MM.1S (cell line): Measurements from ENCODE around the gene SMIM35.

Experiments
- DNase-seq: peaks from one replicate; pipeline ENCODE4 v3.0.0-alpha.2; 2015
- H2AFZ ChIP-seq: fragments of 300-600 bp; sonication (generic); 2 replicates; pipeline ENCODE4 v1.6.0; 2016; ENCODE audit warnings: antibody characterized with exemption, low read length
- H3F3A ChIP-seq: fragments of 300-600 bp; sonication (generic); 2 replicates; pipeline ENCODE4 v1.6.1; 2016; ENCODE audit warnings: mild to moderate bottlenecking, antibody characterized with exemption, low read length, moderate library complexity, mixed read lengths; ENCODE audit not compliant: insufficient read depth
- H3K27ac ChIP-seq: fragments of 300-600 bp; sonication (generic); 2 replicates; pipeline ENCODE4 v1.5.1; 2016; ENCODE audit warnings: mild to moderate bottlenecking, low read length
- H3K27me3 ChIP-seq: fragments of 300-600 bp; sonication (generic); replicated peaks from 2 replicates; pipeline ENCODE4 v1.6.0; 2016; ENCODE audit warnings: low read length; ENCODE audit not compliant: insufficient read depth
- H3K36me3 ChIP-seq: fragments of 300-600 bp; sonication (generic); replicated peaks from 2 replicates; pipeline ENCODE4 v1.6.1; 2016; ENCODE audit warnings: mild to moderate bottlenecking, low read length, mixed read lengths; ENCODE audit not compliant: insufficient read depth
- H3K4me1 ChIP-seq: fragments of 300-600 bp; sonication (generic); 2 replicates; pipeline ENCODE4 v1.6.1; 2016; ENCODE audit warnings: low read length, mixed read lengths
- H3K4me2 ChIP-seq: fragments of 300-600 bp; sonication (generic); 2 replicates; pipeline ENCODE4 v1.6.0; 2016; ENCODE audit warnings: low read depth, low read length
- H3K4me3 ChIP-seq: fragments of 300-600 bp; sonication (generic); 2 replicates; pipeline ENCODE4 v1.5.1; 2016; ENCODE audit warnings: low read length, mixed read lengths
- H3K79me2 ChIP-seq: fragments of 300-600 bp; sonication (generic); 2 replicates; pipeline ENCODE4 v1.6.1; 2016; ENCODE audit warnings: mixed run types, low read length, mixed read lengths
- H3K9ac ChIP-seq: fragments of 300-600 bp; sonication (generic); 2 replicates; pipeline ENCODE4 v1.6.1; 2016; ENCODE audit warnings: low read length, mixed read lengths
- H3K9me2 ChIP-seq: fragments of 300-600 bp; sonication (generic); replicated peaks from 2 replicates; pipeline ENCODE4 v1.6.1; 2016; ENCODE audit warnings: mild to moderate bottlenecking, low read length, mixed read lengths; ENCODE audit not compliant: insufficient read depth
- H3K9me3 ChIP-seq: fragments of 300-600 bp; sonication (generic); replicated peaks from 2 replicates; pipeline ENCODE4 v1.6.1; 2016; ENCODE audit warnings: mild to moderate bottlenecking, low read length, mixed read lengths; ENCODE audit not compliant: insufficient read depth
- H4K20me1 ChIP-seq: fragments of 300-600 bp; sonication (generic); 2 replicates; pipeline ENCODE4 v1.6.1; 2016; ENCODE audit warnings: mild to moderate bottlenecking, low read length, moderate library complexity, mixed read lengths; ENCODE audit not compliant: insufficient read depth
- EZH2 ChIP-seq: fragments of 300-600 bp; sonication (generic); optimal IDR thresholded peaks from 2 replicates; pipeline ENCODE3; 2017; ENCODE audit warnings: low read depth, mild to moderate bottlenecking, antibody characterized with exemption, low read length, mixed read lengths
- EZH2phosphoT487 ChIP-seq: fragments of 300-600 bp; sonication (generic); IDR thresholded peaks from 2 replicates; pipeline ENCODE4 v1.6.1; 2018; ENCODE audit warnings: antibody characterized with exemption, low read length
- TF ChIP-seq, protein P1 (sequence below): fragments of 300-600 bp; sonication (generic); IDR thresholded peaks from 2 replicates; pipeline ENCODE4 v1.5.1; 2016; ENCODE audit warnings: antibody characterized with exemption, low read length, mixed read lengths

Gene SMIM35

DNA sequence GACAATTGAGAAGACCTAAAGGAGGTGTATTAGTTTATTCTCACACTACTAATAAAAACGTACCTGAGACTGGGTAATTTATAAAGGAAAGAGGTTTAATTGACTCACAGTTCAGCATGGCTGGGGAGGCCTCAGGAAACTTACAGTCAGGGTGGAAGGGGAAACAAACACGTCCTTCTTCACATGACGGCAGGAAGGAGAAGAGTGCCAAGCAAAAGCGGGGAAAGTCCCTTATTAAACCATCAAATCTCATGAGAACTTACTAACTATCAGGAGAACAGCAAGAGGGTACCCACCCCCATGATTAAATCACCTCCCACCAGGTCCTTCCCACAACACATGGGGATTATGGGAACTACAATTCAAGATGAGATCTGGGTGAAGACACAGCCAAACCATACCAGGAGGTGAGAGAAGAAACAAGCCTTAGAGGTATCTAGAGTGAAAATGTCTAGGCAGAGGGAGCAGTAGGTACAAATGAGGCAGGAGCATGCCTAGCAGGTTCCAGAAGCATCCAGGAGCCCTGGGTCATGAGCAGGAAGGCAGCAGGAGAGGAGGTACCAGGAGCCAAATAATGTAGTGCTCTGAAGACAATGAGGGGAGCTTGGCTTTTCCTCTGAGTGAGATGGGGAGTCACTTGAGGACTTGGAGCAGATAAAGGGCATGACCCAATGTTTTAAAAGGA is 69.0 kb downstream of the SMIM35 start:
- no peaks in the 10 kb centered on the region for H3K79me2 ChIP-seq
- H4K20me1 ChIP-seq = no peaks in the 10 kb centered on the region
- no peak overlapping the region for H2AFZ ChIP-seq
- no peaks in the 10 kb centered on the region for H3K36me3 ChIP-seq
- no peaks in the 10 kb centered on the region for H3K9me3 ChIP-seq
- no peaks in the 10 kb centered on the region for H3F3A ChIP-seq
- H3K9me2 ChIP-seq = no peaks in the 10 kb centered on the region
- no peak for TF ChIP-seq EZH2
- no peak for TF ChIP-seq EZH2phosphoT487
- H3K4me2 ChIP-seq = no peak overlapping the region
- no peak overlapping the region for H3K4me3 ChIP-seq
- H3K4me1 ChIP-seq = no peaks in the 10 kb centered on the region
- H3K27ac ChIP-seq = no peak overlapping the region
- DNase-seq = no peak
- H3K9ac ChIP-seq = no peak overlapping the region
- H3K27me3 ChIP-seq = no peaks in the 10 kb centered on the region

DNA sequence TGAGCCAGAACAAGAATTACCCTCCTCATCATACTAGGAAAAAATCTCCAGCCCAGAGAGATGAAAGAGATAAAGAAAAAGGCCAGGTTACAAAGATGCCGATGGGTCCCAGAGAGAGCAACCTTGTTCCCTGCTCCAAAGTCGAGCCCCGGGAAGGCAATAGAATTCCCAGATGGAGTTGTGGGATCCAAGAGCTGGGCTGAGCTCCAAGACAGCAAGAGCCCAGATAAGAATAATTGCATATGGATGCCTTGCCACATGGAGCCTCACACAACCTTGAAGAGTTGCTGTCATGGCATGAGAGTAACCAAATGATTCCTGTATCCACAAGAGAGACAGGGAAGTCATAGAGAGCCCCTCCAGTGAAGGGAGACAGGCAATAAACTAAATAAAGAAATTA is 69.7 kb downstream of the SMIM35 start:
- Histone ChIP-seq H3K27me3 (no peaks in the 10 kb centered on the region), H3K4me1 (peaks cover 6% of the 10 kb centered on the region), H3K79me2 (no peaks in the 10 kb centered on the region), H3K36me3 (no peaks in the 10 kb centered on the region), H2AFZ (no peak overlapping the region), H3K9me3 (no peaks in the 10 kb centered on the region), H4K20me1 (no peaks in the 10 kb centered on the region), H3K9me2 (no peaks in the 10 kb centered on the region), H3F3A (peaks cover 5% of the 10 kb centered on the region; the same call in 1 of the 2 replicates), H3K9ac (no peak overlapping the region), H3K4me2 (no peak overlapping the region), H3K4me3 (no peak overlapping the region), H3K27ac (no peak overlapping the region)
- TF ChIP-seq EZH2phosphoT487 = no peak
- TF ChIP-seq, protein P1, sequence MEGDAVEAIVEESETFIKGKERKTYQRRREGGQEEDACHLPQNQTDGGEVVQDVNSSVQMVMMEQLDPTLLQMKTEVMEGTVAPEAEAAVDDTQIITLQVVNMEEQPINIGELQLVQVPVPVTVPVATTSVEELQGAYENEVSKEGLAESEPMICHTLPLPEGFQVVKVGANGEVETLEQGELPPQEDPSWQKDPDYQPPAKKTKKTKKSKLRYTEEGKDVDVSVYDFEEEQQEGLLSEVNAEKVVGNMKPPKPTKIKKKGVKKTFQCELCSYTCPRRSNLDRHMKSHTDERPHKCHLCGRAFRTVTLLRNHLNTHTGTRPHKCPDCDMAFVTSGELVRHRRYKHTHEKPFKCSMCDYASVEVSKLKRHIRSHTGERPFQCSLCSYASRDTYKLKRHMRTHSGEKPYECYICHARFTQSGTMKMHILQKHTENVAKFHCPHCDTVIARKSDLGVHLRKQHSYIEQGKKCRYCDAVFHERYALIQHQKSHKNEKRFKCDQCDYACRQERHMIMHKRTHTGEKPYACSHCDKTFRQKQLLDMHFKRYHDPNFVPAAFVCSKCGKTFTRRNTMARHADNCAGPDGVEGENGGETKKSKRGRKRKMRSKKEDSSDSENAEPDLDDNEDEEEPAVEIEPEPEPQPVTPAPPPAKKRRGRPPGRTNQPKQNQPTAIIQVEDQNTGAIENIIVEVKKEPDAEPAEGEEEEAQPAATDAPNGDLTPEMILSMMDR = no peak
- no peak for TF ChIP-seq EZH2
- DNase-seq = no peak

DNA sequence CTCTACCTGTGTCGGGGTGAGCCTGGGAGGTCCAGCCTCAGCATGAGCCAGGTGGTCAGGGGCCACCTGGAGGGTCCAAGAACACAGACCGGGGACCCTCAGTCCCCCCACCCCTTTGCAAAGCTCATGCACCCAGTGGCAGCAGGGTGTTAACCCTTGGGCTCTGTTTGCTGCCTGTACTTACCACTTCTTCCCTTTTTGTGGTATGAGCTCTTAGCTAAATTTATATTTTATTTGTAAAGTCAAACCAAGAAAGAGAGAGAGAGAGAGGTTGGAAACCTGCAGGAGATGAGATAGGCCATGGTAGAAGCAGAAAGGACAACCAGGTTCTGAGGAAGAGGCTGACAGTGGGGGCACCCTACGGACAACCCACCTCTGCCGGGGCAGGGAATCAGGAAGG is 70.7 kb downstream of the SMIM35 start:
- Histone ChIP-seq H2AFZ (no peak overlapping the region), H3K9me2 (no peaks in the 10 kb centered on the region), H3K4me2 (no peak overlapping the region), H3K9ac (no peak overlapping the region), H3K27ac (no peak overlapping the region), H3F3A (peaks cover 15% of the 10 kb centered on the region; the same call in 1 of the 2 replicates), H4K20me1 (no peaks in the 10 kb centered on the region), H3K4me3 (no peak overlapping the region), H3K79me2 (no peaks in the 10 kb centered on the region), H3K9me3 (no peaks in the 10 kb centered on the region), H3K36me3 (no peaks in the 10 kb centered on the region), H3K27me3 (no peaks in the 10 kb centered on the region), H3K4me1 (peaks cover 16% of the 10 kb centered on the region)
- no peak for TF ChIP-seq EZH2
- TF ChIP-seq, protein P1 = no peak
- no peak for TF ChIP-seq EZH2phosphoT487
- no peak for DNase-seq

DNA sequence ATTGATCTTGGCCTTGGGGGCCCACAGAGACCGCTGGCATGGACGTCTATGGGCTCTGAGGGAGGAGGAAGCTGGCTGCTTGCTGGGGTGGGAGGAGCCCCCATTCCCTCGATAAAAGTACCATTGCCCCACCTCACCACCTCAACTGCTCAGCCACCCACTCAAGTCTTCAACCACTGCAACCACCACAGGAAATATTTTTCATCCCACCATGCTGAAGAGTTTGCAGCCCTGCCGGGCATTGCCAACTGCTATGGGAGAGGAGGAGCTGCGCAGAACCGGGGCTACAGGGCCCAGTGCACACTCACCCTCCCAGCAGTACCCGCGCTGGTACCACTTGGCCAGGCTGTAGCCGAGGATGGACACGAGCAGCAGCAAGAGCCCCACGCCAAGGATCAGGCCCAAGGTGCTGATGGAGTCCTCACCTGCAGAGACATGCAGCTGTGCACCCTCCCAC is 71.3 kb downstream of the SMIM35 start:
- no peak overlapping the region for H3K4me3 ChIP-seq
- H3K79me2 ChIP-seq = no peaks in the 10 kb centered on the region
- no peak overlapping the region for H3K27ac ChIP-seq
- peaks cover 20% of the 10 kb centered on the region; the same call in 1 of the 2 replicates for H3F3A ChIP-seq
- DNase-seq = no peak
- H3K36me3 ChIP-seq = no peaks in the 10 kb centered on the region
- H3K4me2 ChIP-seq = no peak overlapping the region
- no peaks in the 10 kb centered on the region for H3K9me2 ChIP-seq
- peaks cover 21% of the 10 kb centered on the region for H3K4me1 ChIP-seq
- H4K20me1 ChIP-seq = no peaks in the 10 kb centered on the region
- no peak overlapping the region for H3K9ac ChIP-seq
- H2AFZ ChIP-seq = no peak overlapping the region
- H3K9me3 ChIP-seq = no peaks in the 10 kb centered on the region
- TF ChIP-seq EZH2 (no peak), EZH2phosphoT487 (no peak)
- TF ChIP-seq, protein P1 = no peak
- no peaks in the 10 kb centered on the region for H3K27me3 ChIP-seq
